Adrenal gland (tissue), 19 donors: ENCODE measurements around the gene BCAS4. TPM values are rescaled to one million over a fixed set of nuclear protein-coding genes. Genes with fewer than 3 reads are reported as not detected.

Experiments
- DNase-seq, 7 donors: peaks; one replicate each; pipeline ENCODE4 v3.0.0-alpha.2; 2019 to 2020
- H3K27ac ChIP-seq, 5 donors: fragments of 200-600 bp; sonication (generic) in 4 of 5; 1 replicate in 3 of 5; 2 replicates in 2 of 5; pipeline versions ENCODE4 v1.5.1 to v1.8.0; 2016 to 2020; ENCODE audit warnings: mild to moderate bottlenecking in 1 of 5
- H3K27me3 ChIP-seq: fragments of 200-600 bp; 2 replicates; pipeline ENCODE4 v1.8.0; 2021
- H3K36me3 ChIP-seq, 2 donors: fragments of 200-600 bp; replicated peaks in 1 of 2; 1 replicate in 1 of 2; 2 replicates in 1 of 2; pipeline versions ENCODE4 v1.5.1 to v1.8.0; 2018 to 2022
- H3K4me1 ChIP-seq, 2 donors: fragments of 200-600 bp; replicated peaks in 1 of 2; 1 replicate in 1 of 2; 2 replicates in 1 of 2; pipeline versions ENCODE4 v1.5.1 to v1.8.0; 2018 to 2021
- H3K4me3 ChIP-seq, 4 donors: fragments of 200-600 bp; sonication (generic) in 3 of 4; one replicate each; pipeline ENCODE4 v1.5.1; 2016 to 2018
- H3K9me3 ChIP-seq, 3 donors: fragments of 200-600 bp; sonication (generic) in 1 of 3; replicated peaks in 1 of 3; 1 replicate in 2 of 3; 2 replicates in 1 of 3; pipeline versions ENCODE4 v1.5.1 to v1.8.0; 2016 to 2021
- POLR2A ChIP-seq, 2 donors: fragments of 450-650 bp; IDR thresholded peaks; one replicate each; pipeline ENCODE4 v1.6.1; 2017; ENCODE audit warnings: antibody characterized with exemption in 2 of 2, mild to moderate bottlenecking in 2 of 2, moderate library complexity in 1 of 2
- WGBS, 4 donors: extraction: QIAGEN DNeasy Blood & Tissue Kit in 2 of 4; methylation state at CpG; one replicate each; pipeline versions ENCODE4 v1.1.5 to v1.1.7; 2013 to 2017; 5-methylcytosine and 5-hydroxymethylcytosine counted together
- intact Hi-C, 2 donors: fragments of 100-400 bp; cut with DNase I; formaldehyde crosslinking; loops; one replicate each; pipeline versions ENCODE4 v1.14.1 to v1.15.0; 2022 to 2023
- long read RNA-seq, 10 donors: library from polyadenylated mRNA in 3 of 10; unstranded in 2 of 10; stranded (forward) in 1 of 10; transcript quantifications; one replicate each; pipeline ENCODE4 v2.0.0 and lab custom pipeline, GENCODE V29; 2021 to 2026
- polyA plus RNA-seq, 3 donors: library from polyadenylated mRNA; stranded (reverse); fragments of 200-250 nt in 2 of 3; fragments of 350-450 nt in 1 of 3; fragmentation: Illumina TruSeq in 1 of 3; extraction: RNeasy Lipid Tissue Mini Kit (QIAGEN cat#74804) in 1 of 3; gene quantifications; one replicate each; pipeline ENCODE4 v1.2.3, GENCODE V29; 2013 to 2014
- total RNA-seq, 9 donors: library from RNA; depleted of rRNA in 4 of 9; stranded (reverse); fragments of >200 nt in 4 of 9; fragments of 120-200 nt in 1 of 9; fragmentation: NEBNext Ultra II Directional in 1 of 9; extraction: Animal tissue kit (Norgen Biotek cat#: 25700) in 1 of 9; gene quantifications; one replicate each; pipeline versions ENCODE4 v1.1.0 to v1.2.4, GENCODE V29; 2013 to 2023
- TF ChIP-seq, protein P1 (sequence below), 6 experiments: fragments of 450-650 bp in 4 of 6; fragments of 200-600 bp in 2 of 6; sonication (generic) in 1 of 6; IDR thresholded peaks; 1 replicate in 5 of 6; 2 replicates in 1 of 6; pipeline versions ENCODE4 v1.5.1 to v1.8.0; 2016 to 2021; ENCODE audit warnings: antibody characterized with exemption in 6 of 6, mild to moderate bottlenecking in 2 of 6, moderate library complexity in 1 of 6
- donor health status: healthy with polysubstance abuse.
- donor health status: Bipolar disorder and iron deficiency.
- donor health status: DM: yes; HTN: yes; CAD: no.
- donor health status: DM: no; HTN: no; CAD: no.
- donor health status: DM: no; HTN: no; CAD: no.
- donor health status: DM: yes; HTN: yes; CAD: no.

Gene BCAS4, protein sequence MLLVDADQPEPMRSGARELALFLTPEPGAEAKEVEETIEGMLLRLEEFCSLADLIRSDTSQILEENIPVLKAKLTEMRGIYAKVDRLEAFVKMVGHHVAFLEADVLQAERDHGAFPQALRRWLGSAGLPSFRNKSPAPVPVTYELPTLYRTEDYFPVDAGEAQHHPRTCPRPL
- 1 to 10 TPM in 7 of 9 donors, under 1 TPM in 2; 0.66 to 5.1 (median 2.4) TPM for total RNA-seq
- 1 to 10 TPM; 1.0 to 1.3 (median 1.2) TPM for polyA plus RNA-seq
- long read RNA-seq, donor 1, partial matches to known transcripts, result 0 of 1 reads
- long read RNA-seq, donor 1, other reads (novel, unspliced or antisense), result 0 of 1 reads
- long read RNA-seq, donor 2, result 0 reads
- long read RNA-seq, donor 3, full-length matches to known transcripts, result 3 of 3 reads
- long read RNA-seq, donor 3, partial matches to known transcripts, result 0 of 3 reads
- long read RNA-seq, donor 3, other reads (novel, unspliced or antisense), result 0 of 3 reads
- long read RNA-seq, donor 4, full-length matches to known transcripts, result 3 of 3 reads
- long read RNA-seq, donor 4, partial matches to known transcripts, result 0 of 3 reads
- long read RNA-seq, donor 4, other reads (novel, unspliced or antisense), result 0 of 3 reads
- long read RNA-seq, donor 5, full-length matches to known transcripts, result 1 of 3 reads
- long read RNA-seq, donor 5, partial matches to known transcripts, result 0 of 3 reads
- long read RNA-seq, donor 5, other reads (novel, unspliced or antisense), result 2 of 3 reads
- long read RNA-seq, donor 6, full-length matches to known transcripts, result 3 of 4 reads
- long read RNA-seq, donor 6, partial matches to known transcripts, result 0 of 4 reads
- long read RNA-seq, donor 6, other reads (novel, unspliced or antisense), result 1 of 4 reads
- long read RNA-seq, donor 7, result 0 reads
- long read RNA-seq, donor 8, full-length matches to known transcripts, result 3 of 25 reads
- long read RNA-seq, donor 8, partial matches to known transcripts, result 22 of 25 reads
- long read RNA-seq, donor 8, other reads (novel, unspliced or antisense), result 0 of 25 reads
- long read RNA-seq, donor 9, result 0 reads
- long read RNA-seq, donor 10, result 0 reads

DNA sequence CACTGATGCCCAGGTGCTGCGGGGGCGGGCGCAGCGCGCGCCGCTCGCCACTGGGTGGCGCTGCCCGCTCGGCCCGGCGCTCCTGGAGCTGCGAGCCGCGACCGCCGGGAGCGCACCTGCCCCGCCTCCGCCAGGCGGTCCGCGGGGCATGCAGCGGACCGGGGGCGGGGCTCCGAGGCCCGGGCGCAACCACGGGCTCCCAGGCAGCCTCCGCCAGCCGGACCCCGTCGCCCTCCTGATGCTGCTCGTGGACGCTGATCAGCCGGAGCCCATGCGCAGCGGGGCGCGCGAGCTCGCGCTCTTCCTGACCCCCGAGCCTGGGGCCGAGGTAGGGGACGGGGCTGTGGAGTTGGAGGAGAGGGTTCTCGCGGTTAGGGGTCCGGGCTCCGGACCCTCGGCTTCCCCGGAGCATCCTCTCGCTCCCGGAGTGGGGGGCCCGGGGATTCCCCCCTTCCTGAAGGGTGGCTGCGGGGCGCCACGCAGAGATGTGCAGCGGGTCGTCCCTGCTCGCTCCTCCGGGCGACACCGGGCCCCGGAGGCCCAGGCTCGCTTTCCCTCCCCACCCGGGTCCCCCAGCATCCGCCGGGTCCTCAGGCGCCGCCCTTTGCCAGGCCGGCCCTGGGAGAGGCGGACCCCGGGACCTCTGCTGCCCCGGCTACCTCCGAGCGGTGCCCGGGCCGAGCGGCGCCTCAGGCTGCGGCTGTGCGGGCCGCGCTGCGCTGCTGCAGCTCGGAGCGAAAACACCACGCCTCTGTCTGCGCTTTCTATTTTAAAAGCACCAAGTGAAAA, at the start of gene BCAS4:
BCAS4 (plus strand) TSS at position 216 of the 789 bp plus-strand sequence; CDS start at position 239, 23 bp downstream.
- Histone ChIP-seq H3K9me3 (no peaks in the 10 kb centered on the region), H3K27ac (peak within 1 kb of the TSS in 3 of 5 donors; percentile 11 to 44 (median 39)), H3K4me3 (peak within 1 kb of the TSS; percentile 48 to 92 (median 63)), H3K4me1 (peaks cover 3 to 20% of the 10 kb centered on the region in 2 donors), H3K36me3 (no peaks in the 10 kb centered on the region), H3K27me3 (no peaks in the 10 kb centered on the region)
- TF ChIP-seq, protein P1, sequence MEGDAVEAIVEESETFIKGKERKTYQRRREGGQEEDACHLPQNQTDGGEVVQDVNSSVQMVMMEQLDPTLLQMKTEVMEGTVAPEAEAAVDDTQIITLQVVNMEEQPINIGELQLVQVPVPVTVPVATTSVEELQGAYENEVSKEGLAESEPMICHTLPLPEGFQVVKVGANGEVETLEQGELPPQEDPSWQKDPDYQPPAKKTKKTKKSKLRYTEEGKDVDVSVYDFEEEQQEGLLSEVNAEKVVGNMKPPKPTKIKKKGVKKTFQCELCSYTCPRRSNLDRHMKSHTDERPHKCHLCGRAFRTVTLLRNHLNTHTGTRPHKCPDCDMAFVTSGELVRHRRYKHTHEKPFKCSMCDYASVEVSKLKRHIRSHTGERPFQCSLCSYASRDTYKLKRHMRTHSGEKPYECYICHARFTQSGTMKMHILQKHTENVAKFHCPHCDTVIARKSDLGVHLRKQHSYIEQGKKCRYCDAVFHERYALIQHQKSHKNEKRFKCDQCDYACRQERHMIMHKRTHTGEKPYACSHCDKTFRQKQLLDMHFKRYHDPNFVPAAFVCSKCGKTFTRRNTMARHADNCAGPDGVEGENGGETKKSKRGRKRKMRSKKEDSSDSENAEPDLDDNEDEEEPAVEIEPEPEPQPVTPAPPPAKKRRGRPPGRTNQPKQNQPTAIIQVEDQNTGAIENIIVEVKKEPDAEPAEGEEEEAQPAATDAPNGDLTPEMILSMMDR (IDR thresholded peaks at IDR 0.05), result peak in 4 of 6 experiments; percentile 12 to 98 (median 93)
- TF ChIP-seq POLR2A (IDR thresholded peaks at IDR 0.05), result no peak
- DNase-seq, result peak; percentile 42 to 77 (median 69)
- intact Hi-C loops, result loop anchor here (5.0 to 10.0 kb wide), 3 partner anchors 132 to 512 kb away; no protein-coding TSS in a partner anchor
- WGBS, 4 donors, result 0 to 4% (median 1%) methylated on average over 14 to 92 of the region's 92 CpGs

DNA sequence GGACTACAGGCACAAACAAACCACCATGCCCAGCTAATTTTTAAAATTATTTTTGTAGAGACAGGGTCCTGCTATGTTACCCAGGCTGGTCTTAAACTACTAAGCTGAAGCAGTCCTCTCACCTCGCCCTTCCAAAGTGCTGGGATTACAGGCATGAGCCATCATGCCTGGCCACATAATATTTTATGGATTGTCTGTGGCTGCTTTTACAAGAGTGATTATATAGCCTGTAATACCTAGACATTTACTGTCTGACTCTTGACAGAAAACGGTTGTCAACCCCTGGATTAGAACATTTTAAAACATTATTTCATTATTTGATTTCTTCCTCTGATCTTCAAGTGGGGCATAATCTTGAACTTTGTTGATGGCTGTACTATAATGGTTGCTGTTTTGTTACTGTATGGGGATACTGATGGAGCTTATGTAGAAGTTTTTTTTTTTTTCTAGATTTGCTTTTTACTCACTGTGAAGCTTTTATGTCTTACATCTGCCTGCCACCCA, 49.2 kb upstream of the BCAS4 start:
- no peak overlapping the region for H3K4me3 ChIP-seq
- peak overlapping the region in 1 of 5 donors; percentile 17 for H3K27ac ChIP-seq
- intact Hi-C loops, result loop anchor here in 1 of 2 donors (10.0 kb wide), 1 partner anchor 151 kb away; no protein-coding TSS in a partner anchor
- no peaks in the 10 kb centered on the region for H3K27me3 ChIP-seq
- WGBS, 4 donors, result 78 to 87% (median 81%) methylated on average over 2 of the region's 2 CpGs
- TF ChIP-seq POLR2A (IDR thresholded peaks at IDR 0.05), result no peak
- TF ChIP-seq, protein P1 (IDR thresholded peaks at IDR 0.05), result no peak
- H3K4me1 ChIP-seq, result peaks cover 0 to 15% of the 10 kb centered on the region in 2 donors
- DNase-seq, result no peak
- H3K9me3 ChIP-seq, result no peaks in the 10 kb centered on the region
- H3K36me3 ChIP-seq, result no peaks in the 10 kb centered on the region

DNA sequence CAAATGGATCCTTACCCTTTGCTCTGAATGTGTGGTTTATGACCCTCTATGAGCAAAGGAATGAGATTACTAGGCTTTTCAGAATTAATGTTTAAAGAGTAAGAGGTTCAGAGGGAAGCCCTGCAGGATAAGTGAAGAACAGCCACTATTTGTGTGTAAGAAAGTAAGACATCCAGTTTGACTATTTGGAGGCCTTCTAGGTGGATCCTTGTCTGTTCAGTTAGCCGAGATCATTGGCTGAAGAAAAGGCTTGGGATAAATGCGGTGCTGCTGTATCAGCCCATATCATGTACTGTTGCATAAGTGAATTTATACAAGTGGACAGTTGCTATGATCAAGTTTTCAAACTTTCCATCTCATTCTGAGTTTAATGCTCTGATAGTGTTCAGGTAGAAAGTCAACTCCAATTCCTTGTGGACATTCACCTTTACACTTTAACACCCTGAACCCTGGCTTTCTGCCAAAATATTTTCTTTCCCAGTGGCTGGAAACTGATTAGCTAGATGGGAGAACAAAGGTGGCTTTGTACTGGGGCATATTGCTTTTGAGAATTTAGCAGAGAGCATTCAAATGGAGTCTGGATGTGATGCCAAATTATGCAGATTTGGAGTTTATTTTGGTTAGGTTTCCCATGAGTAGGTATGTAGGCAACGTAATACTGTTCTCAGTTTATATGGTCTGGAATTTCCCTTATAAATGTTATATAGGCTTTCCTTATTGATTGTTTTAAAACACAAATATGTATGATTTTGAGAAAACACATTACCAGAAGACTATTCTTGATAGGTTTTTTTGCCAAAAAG, 48.5 kb upstream of the BCAS4 start:
- DNase-seq, result no peak
- H3K4me3 ChIP-seq, result no peak overlapping the region
- peaks cover 0 to 15% of the 10 kb centered on the region in 2 donors for H3K4me1 ChIP-seq
- H3K36me3 ChIP-seq, result no peaks in the 10 kb centered on the region
- no peaks in the 10 kb centered on the region for H3K9me3 ChIP-seq
- WGBS, 4 donors, result 83 to 91% (median 88%) methylated on average over 3 of the region's 3 CpGs
- intact Hi-C loops, result loop anchor here in 1 of 2 donors (10.0 kb wide), 1 partner anchor 152 kb away; no protein-coding TSS in a partner anchor
- TF ChIP-seq, protein P1 (IDR thresholded peaks at IDR 0.05), result no peak
- TF ChIP-seq POLR2A (IDR thresholded peaks at IDR 0.05), result no peak
- H3K27me3 ChIP-seq, result no peaks in the 10 kb centered on the region
- H3K27ac ChIP-seq, result peak overlapping the region in 1 of 5 donors; percentile 13
